Measurements from ENCODE around the gene SF3A1. TPM values are rescaled to one million over a fixed set of nuclear protein-coding genes. Genes with fewer than 3 reads are reported as not detected.
A peak's percentile ranks its signal among the peaks of the same experiment; 100 is the strongest.

The SF3A1 gene
- total and polyA plus RNA-seq, 2 of the 13 experiments (the other 11 are each of a cell fraction or from before 2014, with no cell fraction given), result 10.0 to 22.0 TPM

DNA sequence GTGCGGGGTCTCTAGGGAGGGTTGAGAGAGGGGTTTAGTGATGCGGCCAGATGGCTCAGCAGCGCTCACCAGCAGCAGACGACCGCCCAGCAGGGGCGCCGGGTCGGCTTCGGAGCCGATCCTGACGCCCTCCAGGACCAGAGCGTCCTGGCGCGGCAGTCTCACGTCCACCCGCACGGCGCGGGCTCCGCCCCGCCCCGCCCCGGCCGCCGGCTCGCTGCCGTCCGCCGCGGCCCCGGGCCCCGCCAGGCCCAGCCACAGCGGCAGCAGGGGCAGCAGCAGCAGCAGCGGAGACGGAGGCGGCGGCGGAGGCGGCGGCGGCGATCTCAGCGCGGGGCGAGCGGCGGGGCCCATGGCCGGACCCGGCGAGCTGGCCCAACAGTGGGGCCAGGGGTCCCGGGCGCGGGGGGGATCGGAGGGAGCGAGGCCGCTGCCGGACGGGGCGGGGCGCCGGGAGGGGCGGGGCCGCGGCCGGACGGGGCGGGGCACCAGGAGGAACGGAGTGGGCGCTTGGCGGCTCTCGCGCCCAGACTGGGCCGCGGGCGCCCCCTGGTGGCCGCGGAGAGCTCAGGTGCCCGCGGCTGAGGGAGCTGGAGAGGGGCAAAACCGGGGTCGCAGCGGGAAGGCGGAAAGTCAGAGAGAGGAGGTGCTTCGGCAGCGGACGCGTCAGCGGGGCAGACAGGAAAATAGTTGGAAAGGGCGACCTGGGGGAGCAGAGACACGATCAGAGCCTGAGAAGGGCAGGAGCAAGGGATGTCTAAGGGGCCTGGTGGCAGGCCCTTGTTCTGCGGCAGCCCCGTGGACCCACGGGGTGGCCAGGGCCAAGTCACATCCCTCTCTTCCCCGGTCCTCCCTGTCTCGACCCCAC is 30.5 kb upstream of the SF3A1 start, which contains the start of gene RNF215 (continued):
- TF ChIP-seq CHCHD3 (CRISPR knock-in tag; IDR thresholded peaks at IDR 0.05), result no peak
- no peak for TF ChIP-seq ZNF782 (CRISPR knock-in tag; IDR thresholded peaks at IDR 0.05; ENCODE audit: borderline replicate concordance)
- TF ChIP-seq ZNF121 (CRISPR knock-in tag; IDR thresholded peaks at IDR 0.05), result no peak
- TF ChIP-seq ZNF777 (CRISPR knock-in tag; IDR thresholded peaks at IDR 0.05), result no peak
- TF ChIP-seq HOXA9 (CRISPR knock-in tag; IDR thresholded peaks at IDR 0.05; ENCODE audit: borderline replicate concordance), result no peak
- TF ChIP-seq ZNF33A (CRISPR knock-in tag; IDR thresholded peaks at IDR 0.05; ENCODE audit: borderline replicate concordance), result no peak
- no peak for TF ChIP-seq AFF4 (CRISPR knock-in tag; IDR thresholded peaks at IDR 0.05)
- TF ChIP-seq RXRB (CRISPR knock-in tag; IDR thresholded peaks at IDR 0.05; ENCODE audit: borderline replicate concordance), result 0 out of 2 replicates have a peak, but pooled peaks have one; percentile 15
- no peak for TF ChIP-seq ZNF567 (CRISPR knock-in tag; IDR thresholded peaks at IDR 0.05; ENCODE audit: borderline replicate concordance)
- TF ChIP-seq TRIM24 (CRISPR knock-in tag; IDR thresholded peaks at IDR 0.05), result no peak
- TF ChIP-seq, protein P1, sequence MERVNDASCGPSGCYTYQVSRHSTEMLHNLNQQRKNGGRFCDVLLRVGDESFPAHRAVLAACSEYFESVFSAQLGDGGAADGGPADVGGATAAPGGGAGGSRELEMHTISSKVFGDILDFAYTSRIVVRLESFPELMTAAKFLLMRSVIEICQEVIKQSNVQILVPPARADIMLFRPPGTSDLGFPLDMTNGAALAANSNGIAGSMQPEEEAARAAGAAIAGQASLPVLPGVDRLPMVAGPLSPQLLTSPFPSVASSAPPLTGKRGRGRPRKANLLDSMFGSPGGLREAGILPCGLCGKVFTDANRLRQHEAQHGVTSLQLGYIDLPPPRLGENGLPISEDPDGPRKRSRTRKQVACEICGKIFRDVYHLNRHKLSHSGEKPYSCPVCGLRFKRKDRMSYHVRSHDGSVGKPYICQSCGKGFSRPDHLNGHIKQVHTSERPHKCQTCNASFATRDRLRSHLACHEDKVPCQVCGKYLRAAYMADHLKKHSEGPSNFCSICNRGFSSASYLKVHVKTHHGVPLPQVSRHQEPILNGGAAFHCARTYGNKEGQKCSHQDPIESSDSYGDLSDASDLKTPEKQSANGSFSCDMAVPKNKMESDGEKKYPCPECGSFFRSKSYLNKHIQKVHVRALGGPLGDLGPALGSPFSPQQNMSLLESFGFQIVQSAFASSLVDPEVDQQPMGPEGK (CRISPR knock-in tag; IDR thresholded peaks at IDR 0.05), result no peak
- TF ChIP-seq FOXA1 (IDR thresholded peaks at IDR 0.05), result no peak
- TF ChIP-seq FOXA1 (CRISPR knock-in tag; IDR thresholded peaks at IDR 0.05), result no peak
- peak; percentile 46; the same call in 1 of the 2 replicates for TF ChIP-seq GABPB1 (CRISPR knock-in tag; IDR thresholded peaks at IDR 0.05)
- no peak for TF ChIP-seq MIER3 (CRISPR knock-in tag; IDR thresholded peaks at IDR 0.05; ENCODE audit: borderline replicate concordance)
- TF ChIP-seq ZNF773 (CRISPR knock-in tag; IDR thresholded peaks at IDR 0.05; ENCODE audit: borderline replicate concordance), result no peak
- TF ChIP-seq, protein P2, sequence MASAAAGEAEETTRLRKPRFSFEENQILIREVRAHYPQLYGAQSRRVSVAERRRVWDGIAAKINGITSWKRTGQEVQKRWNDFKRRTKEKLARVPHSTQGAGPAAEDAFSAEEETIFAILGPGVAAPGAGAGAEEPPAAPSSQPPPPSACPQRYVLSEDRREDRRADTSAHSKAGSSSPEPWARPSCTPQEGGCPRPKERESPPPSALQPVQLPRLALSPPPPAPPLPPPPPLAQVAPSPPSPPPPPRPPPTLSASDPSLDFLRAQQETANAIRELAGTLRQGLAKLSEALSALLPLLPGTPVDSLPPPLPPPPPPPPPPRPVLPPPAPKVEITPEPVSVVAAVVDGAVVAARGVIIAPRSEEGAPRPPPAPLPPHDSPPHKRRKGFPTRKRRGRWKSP (CRISPR knock-in tag; IDR thresholded peaks at IDR 0.05), result no peak
